ENCODE data around the gene BABAM2.

BABAM2 gene

GRCh38 chr2:28360718-28361293 lies 470.3 kb downstream of the BABAM2 start (continued):
- TF ChIP-seq ZNF629 (tag by site-specific recombination; IDR thresholded peaks at IDR 0.05) = peak; percentile 33; the same call in 1 of the 2 replicates

- POLR2A ChIA-PET = no interaction called here
These were observed 471.6 kb downstream of the BABAM2 start for GRCh38 chr2:28361991-28362710.

GRCh38 chr2:28362991-28363521 lies 472.5 kb downstream of the BABAM2 start:
- Histone ChIP-seq H3K27ac (ENCODE audit: extremely low read depth, low read depth, low read length) (no peak overlapping the region), H3K4me3 (ENCODE audit: low read depth, low read length) (no peak overlapping the region), H3K9me3 (ENCODE audit: control insufficient read depth, insufficient read depth, low read depth, low read length) (no peaks in the 10 kb centered on the region), H3K36me3 (ENCODE audit: control insufficient read depth in 2 of 2, insufficient read depth in 1 of 2, low read length in 2 of 2) (no peaks in the 10 kb centered on the region), H3K4me1 (ENCODE audit: control insufficient read depth, insufficient read depth, low read length) (no peaks in the 10 kb centered on the region; the same call in 1 of the 2 replicates)
- ChIA-PET POLR2A (interaction anchor here (0.6 kb wide), 1 partner anchor 1784 kb away, joined by 3 read pairs; the partner anchor contains the start of gene YPEL5), CTCF (no interaction called here)
- TF ChIP-seq RBAK (tag by site-specific recombination; IDR thresholded peaks at IDR 0.05) (no peak), ZNF354C (tag by site-specific recombination; IDR thresholded peaks at IDR 0.05; ENCODE audit: borderline replicate concordance, low read depth) (no peak), REPIN1 (tag by site-specific recombination; IDR thresholded peaks at IDR 0.05; ENCODE audit: low read depth) (no peak), ZNF292 (tag by site-specific recombination; IDR thresholded peaks at IDR 0.05; ENCODE audit: borderline replicate concordance, low read depth) (no peak), ZBTB49 (tag by site-specific recombination; IDR thresholded peaks at IDR 0.05; ENCODE audit: low read depth) (no peak), ZNF211 (tag by site-specific recombination; IDR thresholded peaks at IDR 0.05; ENCODE audit: low read depth) (no peak), ZNF416 (tag by site-specific recombination; IDR thresholded peaks at IDR 0.05) (no peak), ZSCAN16 (tag by site-specific recombination; IDR thresholded peaks at IDR 0.05) (no peak), ZNF843 (tag by site-specific recombination; IDR thresholded peaks at IDR 0.05) (no peak), ZNF600 (tag by site-specific recombination; IDR thresholded peaks at IDR 0.05) (no peak)

More at GRCh38 chr2:28361991-28362710, 471.6 kb downstream of the BABAM2 start:
- no peak overlapping the region for H3K27ac ChIP-seq (ENCODE audit: extremely low read depth, low read depth, low read length)
- CTCF ChIA-PET = interaction anchor here (0.7 to 0.9 kb wide), 2 partner anchors 34 to 91 kb away, joined by 3 to 4 read pairs; no protein-coding TSS in a partner anchor
- H3K36me3 ChIP-seq (ENCODE audit: control insufficient read depth in 2 of 2, insufficient read depth in 1 of 2, low read length in 2 of 2) = no peaks in the 10 kb centered on the region
- H3K9me3 ChIP-seq (ENCODE audit: control insufficient read depth, insufficient read depth, low read depth, low read length) = no peaks in the 10 kb centered on the region
- TF ChIP-seq IKZF3 (tag by site-specific recombination; IDR thresholded peaks at IDR 0.05) (no peak), ZNF548 (tag by site-specific recombination; IDR thresholded peaks at IDR 0.05) (no peak), ZNF24 (tag by site-specific recombination; IDR thresholded peaks at IDR 0.05) (peak; percentile 78), ZNF518A (tag by site-specific recombination; conservative IDR thresholded peaks at IDR 0.05; ENCODE audit: low read depth) (no peak), ZBTB17 (tag by site-specific recombination; IDR thresholded peaks at IDR 0.05) (no peak), ZNF214 (tag by site-specific recombination; IDR thresholded peaks at IDR 0.05; ENCODE audit: borderline replicate concordance) (no peak), ZNF366 (tag by site-specific recombination; conservative IDR thresholded peaks at IDR 0.05) (0 out of 2 replicates have a peak, but pooled peaks have one; percentile 12), ZNF26 (tag by site-specific recombination; IDR thresholded peaks at IDR 0.05) (no peak)
- H3K4me3 ChIP-seq (ENCODE audit: low read depth, low read length) = no peak overlapping the region
- H3K4me1 ChIP-seq (ENCODE audit: control insufficient read depth, insufficient read depth, low read length) = no peaks in the 10 kb centered on the region; the same call in 1 of the 2 replicates
